Fibroblast of peridontal ligament (primary cell): ENCODE results near the gene ABL2.
A peak's percentile ranks its signal among the peaks of the same experiment; 100 is the strongest.
"Not testable (repeated sequence)": the region's sequence is repeated elsewhere in the genome, so short reads cannot be mapped to it uniquely, and the experiment has no call there.

Source experiments
- DNase-seq: peaks from one replicate; pipeline ENCODE4 v3.0.0-alpha.2; 2010; ENCODE audit errors: extremely low read depth

The ABL2 gene

GRCh38 chr1:179169616-179170467, 59.6 kb downstream of the ABL2 start:
- DNase-seq: peak; percentile 92

- no peak for DNase-seq
Measured at GRCh38 chr1:179168536-179168935, 60.9 kb downstream of the ABL2 start.

GRCh38 chr1:179167955-179168354, 61.5 kb downstream of the ABL2 start:
- DNase-seq: no peak

- DNase-seq: no peak
Measured at GRCh38 chr1:179167418-179167777, 62.1 kb downstream of the ABL2 start.

GRCh38 chr1:179166663-179167417, 62.6 kb downstream of the ABL2 start:
- peak; percentile 91 for DNase-seq

- DNase-seq: peak; percentile 82
Measured at GRCh38 chr1:179164494-179164893, 65.0 kb downstream of the ABL2 start.

- DNase-seq: no peak
Measured at GRCh38 chr1:179156708-179157107, 72.8 kb downstream of the ABL2 start.

- DNase-seq: no peak
Measured at GRCh38 chr1:179156026-179156425, 73.5 kb downstream of the ABL2 start.

- no peak for DNase-seq
Measured at GRCh38 chr1:179155615-179156014, 73.9 kb downstream of the ABL2 start.

- no peak for DNase-seq
Measured at GRCh38 chr1:179154437-179154836, 75.0 kb downstream of the ABL2 start.

- DNase-seq: no peak
Measured at GRCh38 chr1:179153217-179153616, 76.3 kb downstream of the ABL2 start.

- no peak for DNase-seq
Measured at GRCh38 chr1:179151908-179152682, 77.4 kb downstream of the ABL2 start.

GRCh38 chr1:179146911-179147310, 82.6 kb downstream of the ABL2 start:
- no peak for DNase-seq

GRCh38 chr1:179146476-179146875, 83.0 kb downstream of the ABL2 start:
- DNase-seq: no peak

- no peak for DNase-seq
Measured at GRCh38 chr1:179145521-179145920, 84.0 kb downstream of the ABL2 start.

GRCh38 chr1:179144626-179145025, 84.9 kb downstream of the ABL2 start:
- DNase-seq: peak; percentile 42

- peak; percentile 98 for DNase-seq
Measured at GRCh38 chr1:179143322-179143721, 86.2 kb downstream of the ABL2 start.

GRCh38 chr1:179142889-179143299, 86.6 kb downstream of the ABL2 start:
- DNase-seq: peak; percentile 99

- peak; percentile 88 for DNase-seq
Measured at GRCh38 chr1:179141592-179142251, 87.8 kb downstream of the ABL2 start.

- DNase-seq: not testable (repeated sequence)
Measured at GRCh38 chr1:179138755-179139154, 90.7 kb downstream of the ABL2 start.

- peak; percentile 41 for DNase-seq
Measured at GRCh38 chr1:179137617-179138255, 91.7 kb downstream of the ABL2 start.
